ENCODE results near the gene LHX8.
"Not testable (repeated sequence)": the region's sequence is repeated elsewhere in the genome, so short reads cannot be mapped to it uniquely, and the experiment has no call there.

DNA sequence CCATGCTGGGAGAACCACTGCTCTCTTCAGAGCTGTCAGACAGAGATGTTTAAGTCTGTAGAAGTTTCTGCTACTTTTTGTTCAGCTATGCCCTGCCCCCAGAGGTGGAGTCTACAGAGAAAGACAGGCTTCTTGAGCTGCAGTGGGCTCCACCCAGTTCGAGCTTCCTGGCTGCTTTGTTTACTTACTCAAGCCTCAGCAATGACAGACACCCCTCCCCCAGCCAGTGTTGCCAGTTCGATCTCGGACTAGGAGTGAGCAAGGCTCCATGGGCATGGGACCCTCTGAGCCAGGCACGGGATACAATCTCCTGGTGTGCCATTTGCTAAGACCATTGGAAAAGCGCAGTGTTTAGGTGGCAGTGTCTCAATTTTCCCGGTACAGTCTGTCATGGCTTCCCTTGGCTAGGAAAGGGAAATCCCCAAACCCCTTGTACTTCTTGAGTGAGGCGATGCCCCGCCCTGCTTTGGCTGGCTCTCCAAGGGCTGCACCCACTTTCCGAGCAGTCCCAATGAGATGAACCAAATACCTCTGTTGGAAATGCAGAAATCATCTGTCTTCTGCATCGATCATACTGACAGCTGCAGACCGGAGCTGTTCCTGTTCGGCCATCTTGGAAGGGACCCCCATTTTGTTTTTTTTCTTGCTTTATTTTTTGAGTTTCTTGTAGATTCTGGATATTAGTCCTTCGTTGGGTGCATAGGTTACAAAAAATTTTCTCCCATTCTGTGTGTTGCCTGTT lies 47.2 kb downstream of the LHX8 start:
- not testable (repeated sequence) for TF ChIP-seq CTCF (IDR thresholded peaks at IDR 0.05; ENCODE audit: insufficient read depth, low read length, poor library complexity, severe bottlenecking); EZH2phosphoT487 (conservative IDR thresholded peaks at IDR 0.05; ENCODE audit: low read length)

Data from SU-DHL-6 (cell line).